HG02938 (cell line): ENCODE measurements around the gene FOXF1.

Source experiments
- ATAC-seq: cut with Tn5 transposase; IDR thresholded peaks from one replicate; pipeline ENCODE4 v1.9.1; 2021; ENCODE audit warnings: mild to moderate bottlenecking, moderate library complexity; ENCODE audit not compliant: unreplicated experiment

Gene FOXF1

GRCh38 chr16:86503830-86504229 lies 6.5 kb upstream of the FOXF1 start:
- no peak for ATAC-seq

GRCh38 chr16:86504315-86505184 lies 5.8 kb upstream of the FOXF1 start:
- no peak for ATAC-seq

- no peak for ATAC-seq
These were observed 5.0 kb upstream of the FOXF1 start for GRCh38 chr16:86505185-86505898.

- ATAC-seq: no peak
These were observed 4.1 kb upstream of the FOXF1 start for GRCh38 chr16:86505899-86506864.

GRCh38 chr16:86507173-86508027 lies 2.9 kb upstream of the FOXF1 start:
- no peak for ATAC-seq

GRCh38 chr16:86508028-86508946 lies 2.0 kb upstream of the FOXF1 start:
- no peak for ATAC-seq

GRCh38 chr16:86508947-86509758 lies 1.2 kb upstream of the FOXF1 start:
- ATAC-seq: no peak

- no peak for ATAC-seq
These were observed 415 bp upstream of the FOXF1 start for GRCh38 chr16:86509759-86510464.

GRCh38 chr16:86511317-86512161 lies 1.2 kb downstream of the FOXF1 start:
- ATAC-seq: no peak

GRCh38 chr16:86512301-86512859 lies 2.1 kb downstream of the FOXF1 start:
- no peak for ATAC-seq

GRCh38 chr16:86512860-86513470 lies 2.6 kb downstream of the FOXF1 start:
- ATAC-seq: no peak

GRCh38 chr16:86513471-86514277 lies 3.3 kb downstream of the FOXF1 start:
- ATAC-seq: no peak

- ATAC-seq: no peak
These were observed 4.4 kb downstream of the FOXF1 start for GRCh38 chr16:86514481-86515376.

GRCh38 chr16:86515413-86515776 lies 5.1 kb downstream of the FOXF1 start:
- ATAC-seq: no peak
